Liver (tissue), 9 donors: ENCODE data around the gene NNMT. TPM values are rescaled to one million over a fixed set of nuclear protein-coding genes. Genes with fewer than 3 reads are reported as not detected.

Experiments used
- DNase-seq: peaks from one replicate; pipeline ENCODE4 v3.0.0-alpha.2; 2017; ENCODE audit warnings: low spot score
- H3K27ac ChIP-seq, 2 donors: one replicate each; pipeline ENCODE4 v1.7.0; 2013; ENCODE audit warnings: inconsistent platforms in 2 of 2, low read length in 2 of 2, control low read depth in 1 of 2, low read depth in 1 of 2, mild to moderate bottlenecking in 1 of 2
- H3K27me3 ChIP-seq, 4 donors: one replicate each; pipeline versions ENCODE4 v1.6.1 to v1.7.0; 2013; ENCODE audit warnings: low read length in 3 of 4, inconsistent platforms in 1 of 4, mild to moderate bottlenecking in 1 of 4, moderate library complexity in 1 of 4; ENCODE audit not compliant: control insufficient read depth in 4 of 4, insufficient read depth in 4 of 4
- H3K36me3 ChIP-seq, 4 donors: one replicate each; pipeline versions ENCODE4 v1.6.1 to v1.7.0; 2013; ENCODE audit warnings: low read length in 3 of 4, mild to moderate bottlenecking in 3 of 4, low read depth in 1 of 4, moderate library complexity in 1 of 4; ENCODE audit not compliant: control insufficient read depth in 4 of 4, insufficient read depth in 3 of 4
- H3K4me1 ChIP-seq, 4 donors: one replicate each; pipeline versions ENCODE4 v1.6.1 to v1.7.0; 2013; ENCODE audit warnings: low read length in 3 of 4, mild to moderate bottlenecking in 3 of 4, moderate library complexity in 1 of 4; ENCODE audit not compliant: control insufficient read depth in 4 of 4, insufficient read depth in 4 of 4
- H3K4me3 ChIP-seq, 3 donors: one replicate each; pipeline versions ENCODE4 v1.6.1 to v1.7.0; 2013; ENCODE audit warnings: low read length in 3 of 3, control low read depth in 1 of 3, low read depth in 1 of 3, mild to moderate bottlenecking in 1 of 3
- H3K9ac ChIP-seq, 2 donors: one replicate each; pipeline ENCODE4 v1.7.0; 2013; ENCODE audit warnings: low read length in 2 of 2, mild to moderate bottlenecking in 2 of 2, moderate library complexity in 2 of 2, control low read depth in 1 of 2, low read depth in 1 of 2
- H3K9me3 ChIP-seq, 4 donors: one replicate each; pipeline versions ENCODE4 v1.6.1 to v1.7.0; 2013; ENCODE audit warnings: low read length in 3 of 4; ENCODE audit not compliant: control insufficient read depth in 4 of 4
- FOXA1 ChIP-seq: IDR thresholded peaks from 2 replicates; pipeline ENCODE4 v1.6.1; 2016; ENCODE audit warnings: antibody characterized with exemption
- FOXA2 ChIP-seq: IDR thresholded peaks from 2 replicates; pipeline ENCODE4 v1.6.1; 2016; ENCODE audit warnings: antibody characterized with exemption
- GABPA ChIP-seq, 2 donors: IDR thresholded peaks in 1 of 2; conservative IDR thresholded peaks in 1 of 2; 2 replicates each; pipeline ENCODE4 v1.6.1; 2016; ENCODE audit warnings: antibody characterized with exemption in 2 of 2, mild to moderate bottlenecking in 1 of 2, moderate library complexity in 1 of 2
- HNF4A ChIP-seq, 2 donors: conservative IDR thresholded peaks; 2 replicates each; pipeline ENCODE4 v1.6.1; 2016; ENCODE audit warnings: antibody characterized with exemption in 2 of 2, mild to moderate bottlenecking in 2 of 2
- JUND ChIP-seq, 2 donors: IDR thresholded peaks; 2 replicates each; pipeline ENCODE4 v1.6.1; 2016; ENCODE audit warnings: antibody characterized with exemption in 2 of 2
- NR2F2 ChIP-seq: IDR thresholded peaks from 2 replicates; pipeline ENCODE4 v1.6.1; 2016; ENCODE audit warnings: antibody characterized with exemption
- RAD21 ChIP-seq, 2 donors: IDR thresholded peaks; 2 replicates each; pipeline ENCODE4 v1.6.1; 2016; ENCODE audit warnings: antibody characterized with exemption in 2 of 2, mild to moderate bottlenecking in 2 of 2
- SP1 ChIP-seq: IDR thresholded peaks from 2 replicates; pipeline ENCODE4 v1.6.1; 2018; ENCODE audit warnings: antibody characterized with exemption, mild to moderate bottlenecking
- TAF1 ChIP-seq: conservative IDR thresholded peaks from 2 replicates; pipeline ENCODE4 v1.6.1; 2016; ENCODE audit warnings: antibody characterized with exemption, mild to moderate bottlenecking
- WGBS: extraction: QIAGEN DNeasy Blood & Tissue Kit; methylation state at CpG from one replicate; pipeline ENCODE4 v1.1.7; 2013; 5-methylcytosine and 5-hydroxymethylcytosine counted together
- polyA plus RNA-seq, 2 donors: library from polyadenylated mRNA; stranded (reverse) in 1 of 2; unstranded in 1 of 2; fragments of 200-250 nt in 1 of 2; fragments of >200 nt in 1 of 2; fragmentation: Nextera tagmentation in 1 of 2; extraction: Ambion mirVana in 1 of 2; gene quantifications; one replicate each; pipeline versions ENCODE4 v1.2.1 to v1.2.3, GENCODE V29; 2013 to 2015
- total RNA-seq, 2 donors: library from RNA; depleted of rRNA; stranded (reverse); fragments of >200 nt; gene quantifications; one replicate each; pipeline ENCODE4 v1.2.3, GENCODE V29; 2014
- TF ChIP-seq, protein P1 (sequence below): IDR thresholded peaks from 2 replicates; pipeline ENCODE4 v1.6.1; 2016; ENCODE audit warnings: antibody characterized with exemption
- TF ChIP-seq, protein P2 (sequence below): IDR thresholded peaks from 2 replicates; pipeline ENCODE4 v1.6.1; 2016; ENCODE audit warnings: antibody characterized with exemption
- TF ChIP-seq, protein P3 (sequence below): IDR thresholded peaks from 2 replicates; pipeline ENCODE4 v1.6.1; 2016; ENCODE audit warnings: antibody characterized with exemption
- TF ChIP-seq, protein P4 (sequence below): fragments of 150-350 bp; IDR thresholded peaks from 2 replicates; pipeline ENCODE4 v1.5.1; 2017; ENCODE audit warnings: improper control_type of control experiment, low read depth, low read length; ENCODE audit not compliant: missing input control
- TF ChIP-seq, protein P5 (sequence below): IDR thresholded peaks from 2 replicates; pipeline ENCODE4 v1.6.1; 2016; ENCODE audit warnings: antibody characterized with exemption, mild to moderate bottlenecking
- donor health status: healthy.
- donor health status: healthy.
- donor health status: healthy.
- donor health status: healthy.
- donor health status: healthy.

NNMT gene
- total and polyA plus RNA-seq, 4 donors, result 0.47 to 3,724 (median 2,877) TPM

DNA sequence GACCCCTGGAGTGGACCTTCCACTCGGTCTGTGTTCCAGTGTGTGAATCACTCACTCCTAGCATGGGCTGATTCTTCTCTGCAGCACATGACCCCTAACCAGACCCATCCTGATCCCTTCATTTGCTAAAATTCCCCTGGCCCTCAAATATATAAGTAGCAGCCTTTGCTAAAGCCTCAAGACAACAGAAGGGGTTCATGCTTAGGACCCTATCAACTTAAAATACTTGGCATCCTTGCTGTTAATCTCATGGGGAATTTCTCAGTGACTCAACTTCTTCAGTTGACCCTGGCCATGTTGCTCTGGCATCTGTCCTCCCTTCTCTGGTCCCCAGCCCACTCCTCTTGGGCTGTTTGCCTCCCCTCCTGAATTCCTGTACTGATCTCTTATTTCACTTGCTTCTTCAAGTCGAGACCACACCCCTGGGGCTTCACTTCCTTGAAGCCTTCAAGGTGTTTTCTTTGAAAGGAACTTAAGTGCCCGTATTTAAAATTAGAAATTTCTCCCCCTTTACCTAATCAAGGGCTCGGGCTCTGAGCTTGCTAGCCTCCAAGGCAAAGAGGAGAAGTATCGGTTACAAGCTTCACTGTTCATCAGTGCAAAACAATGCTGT, 23.6 kb downstream of the NNMT start:
- TF ChIP-seq FOXA2 (no peak), SP1 (no peak), FOXA1 (no peak), HNF4A (conservative IDR thresholded peaks at IDR 0.05) (no peak), RAD21 (IDR thresholded peaks at IDR 0.05) (no peak), JUND (IDR thresholded peaks at IDR 0.05) (no peak), TAF1 (no peak), NR2F2 (no peak)
- TF ChIP-seq, protein P1, sequence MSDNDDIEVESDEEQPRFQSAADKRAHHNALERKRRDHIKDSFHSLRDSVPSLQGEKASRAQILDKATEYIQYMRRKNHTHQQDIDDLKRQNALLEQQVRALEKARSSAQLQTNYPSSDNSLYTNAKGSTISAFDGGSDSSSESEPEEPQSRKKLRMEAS, result no peak
- TF ChIP-seq, protein P2, sequence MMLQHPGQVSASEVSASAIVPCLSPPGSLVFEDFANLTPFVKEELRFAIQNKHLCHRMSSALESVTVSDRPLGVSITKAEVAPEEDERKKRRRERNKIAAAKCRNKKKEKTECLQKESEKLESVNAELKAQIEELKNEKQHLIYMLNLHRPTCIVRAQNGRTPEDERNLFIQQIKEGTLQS, result no peak
- TF ChIP-seq, protein P3, sequence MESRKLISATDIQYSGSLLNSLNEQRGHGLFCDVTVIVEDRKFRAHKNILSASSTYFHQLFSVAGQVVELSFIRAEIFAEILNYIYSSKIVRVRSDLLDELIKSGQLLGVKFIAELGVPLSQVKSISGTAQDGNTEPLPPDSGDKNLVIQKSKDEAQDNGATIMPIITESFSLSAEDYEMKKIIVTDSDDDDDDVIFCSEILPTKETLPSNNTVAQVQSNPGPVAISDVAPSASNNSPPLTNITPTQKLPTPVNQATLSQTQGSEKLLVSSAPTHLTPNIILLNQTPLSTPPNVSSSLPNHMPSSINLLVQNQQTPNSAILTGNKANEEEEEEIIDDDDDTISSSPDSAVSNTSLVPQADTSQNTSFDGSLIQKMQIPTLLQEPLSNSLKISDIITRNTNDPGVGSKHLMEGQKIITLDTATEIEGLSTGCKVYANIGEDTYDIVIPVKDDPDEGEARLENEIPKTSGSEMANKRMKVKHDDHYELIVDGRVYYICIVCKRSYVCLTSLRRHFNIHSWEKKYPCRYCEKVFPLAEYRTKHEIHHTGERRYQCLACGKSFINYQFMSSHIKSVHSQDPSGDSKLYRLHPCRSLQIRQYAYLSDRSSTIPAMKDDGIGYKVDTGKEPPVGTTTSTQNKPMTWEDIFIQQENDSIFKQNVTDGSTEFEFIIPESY, result no peak
- TF ChIP-seq, protein P4, sequence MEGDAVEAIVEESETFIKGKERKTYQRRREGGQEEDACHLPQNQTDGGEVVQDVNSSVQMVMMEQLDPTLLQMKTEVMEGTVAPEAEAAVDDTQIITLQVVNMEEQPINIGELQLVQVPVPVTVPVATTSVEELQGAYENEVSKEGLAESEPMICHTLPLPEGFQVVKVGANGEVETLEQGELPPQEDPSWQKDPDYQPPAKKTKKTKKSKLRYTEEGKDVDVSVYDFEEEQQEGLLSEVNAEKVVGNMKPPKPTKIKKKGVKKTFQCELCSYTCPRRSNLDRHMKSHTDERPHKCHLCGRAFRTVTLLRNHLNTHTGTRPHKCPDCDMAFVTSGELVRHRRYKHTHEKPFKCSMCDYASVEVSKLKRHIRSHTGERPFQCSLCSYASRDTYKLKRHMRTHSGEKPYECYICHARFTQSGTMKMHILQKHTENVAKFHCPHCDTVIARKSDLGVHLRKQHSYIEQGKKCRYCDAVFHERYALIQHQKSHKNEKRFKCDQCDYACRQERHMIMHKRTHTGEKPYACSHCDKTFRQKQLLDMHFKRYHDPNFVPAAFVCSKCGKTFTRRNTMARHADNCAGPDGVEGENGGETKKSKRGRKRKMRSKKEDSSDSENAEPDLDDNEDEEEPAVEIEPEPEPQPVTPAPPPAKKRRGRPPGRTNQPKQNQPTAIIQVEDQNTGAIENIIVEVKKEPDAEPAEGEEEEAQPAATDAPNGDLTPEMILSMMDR, result no peak
- TF ChIP-seq, protein P5, sequence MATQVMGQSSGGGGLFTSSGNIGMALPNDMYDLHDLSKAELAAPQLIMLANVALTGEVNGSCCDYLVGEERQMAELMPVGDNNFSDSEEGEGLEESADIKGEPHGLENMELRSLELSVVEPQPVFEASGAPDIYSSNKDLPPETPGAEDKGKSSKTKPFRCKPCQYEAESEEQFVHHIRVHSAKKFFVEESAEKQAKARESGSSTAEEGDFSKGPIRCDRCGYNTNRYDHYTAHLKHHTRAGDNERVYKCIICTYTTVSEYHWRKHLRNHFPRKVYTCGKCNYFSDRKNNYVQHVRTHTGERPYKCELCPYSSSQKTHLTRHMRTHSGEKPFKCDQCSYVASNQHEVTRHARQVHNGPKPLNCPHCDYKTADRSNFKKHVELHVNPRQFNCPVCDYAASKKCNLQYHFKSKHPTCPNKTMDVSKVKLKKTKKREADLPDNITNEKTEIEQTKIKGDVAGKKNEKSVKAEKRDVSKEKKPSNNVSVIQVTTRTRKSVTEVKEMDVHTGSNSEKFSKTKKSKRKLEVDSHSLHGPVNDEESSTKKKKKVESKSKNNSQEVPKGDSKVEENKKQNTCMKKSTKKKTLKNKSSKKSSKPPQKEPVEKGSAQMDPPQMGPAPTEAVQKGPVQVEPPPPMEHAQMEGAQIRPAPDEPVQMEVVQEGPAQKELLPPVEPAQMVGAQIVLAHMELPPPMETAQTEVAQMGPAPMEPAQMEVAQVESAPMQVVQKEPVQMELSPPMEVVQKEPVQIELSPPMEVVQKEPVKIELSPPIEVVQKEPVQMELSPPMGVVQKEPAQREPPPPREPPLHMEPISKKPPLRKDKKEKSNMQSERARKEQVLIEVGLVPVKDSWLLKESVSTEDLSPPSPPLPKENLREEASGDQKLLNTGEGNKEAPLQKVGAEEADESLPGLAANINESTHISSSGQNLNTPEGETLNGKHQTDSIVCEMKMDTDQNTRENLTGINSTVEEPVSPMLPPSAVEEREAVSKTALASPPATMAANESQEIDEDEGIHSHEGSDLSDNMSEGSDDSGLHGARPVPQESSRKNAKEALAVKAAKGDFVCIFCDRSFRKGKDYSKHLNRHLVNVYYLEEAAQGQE, result no peak
- no peaks in the 10 kb centered on the region for H3K27me3 ChIP-seq
- DNase-seq, result no peak
- H3K4me3 ChIP-seq, result no peak overlapping the region
- no peaks in the 10 kb centered on the region for H3K9me3 ChIP-seq
- H3K36me3 ChIP-seq, result no peaks in the 10 kb centered on the region
- WGBS, result 85% methylated on average over 5 of the region's 5 CpGs
- no peak overlapping the region for H3K9ac ChIP-seq
- H3K4me1 ChIP-seq, result peaks cover 0 to 3% (median 0%) of the 10 kb centered on the region in 4 donors
- no peak overlapping the region for H3K27ac ChIP-seq

DNA sequence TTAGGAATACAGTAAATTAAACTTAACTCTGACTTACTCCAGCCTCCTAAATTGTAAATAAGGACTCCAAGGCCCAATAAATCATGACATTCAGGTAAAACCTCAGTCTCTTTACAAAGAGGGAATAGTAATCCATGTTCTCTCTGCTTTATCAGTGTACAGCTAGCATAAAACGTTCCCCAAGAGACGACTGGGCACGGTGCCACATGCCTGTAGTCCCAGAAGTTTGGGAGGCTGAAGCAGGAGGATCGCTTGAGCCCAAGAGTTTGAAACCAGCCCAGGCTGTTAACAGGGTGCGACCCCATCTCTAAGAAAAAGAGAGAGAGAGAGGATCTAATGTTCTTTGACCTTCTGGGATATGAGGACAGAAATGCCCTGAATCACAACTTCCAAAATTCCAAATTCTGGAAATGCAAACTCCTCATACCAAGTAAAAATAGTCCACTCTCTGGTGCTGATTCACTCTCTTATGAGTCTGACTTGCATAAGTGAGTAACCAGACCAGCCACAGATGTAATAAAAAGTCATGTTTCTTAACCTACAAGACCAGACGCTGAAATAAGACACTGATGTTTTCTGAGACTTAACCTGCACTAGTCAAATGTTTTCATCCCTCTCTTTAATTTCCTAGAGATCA, 25.5 kb downstream of the NNMT start:
- DNase-seq, result no peak
- no peak overlapping the region for H3K9ac ChIP-seq
- H3K27ac ChIP-seq, result no peak overlapping the region
- H3K4me1 ChIP-seq, result no peaks in the 10 kb centered on the region
- no peaks in the 10 kb centered on the region for H3K9me3 ChIP-seq
- H3K36me3 ChIP-seq, result no peaks in the 10 kb centered on the region
- 79% methylated on average over 6 of the region's 6 CpGs for WGBS
- TF ChIP-seq, protein P5, result peak; percentile 84
- peak; percentile 73 for TF ChIP-seq NR2F2
- TF ChIP-seq, protein P3, result no peak
- no peak for TF ChIP-seq HNF4A (conservative IDR thresholded peaks at IDR 0.05)
- TF ChIP-seq GABPA (IDR thresholded peaks at IDR 0.05 in 1 of 2, conservative IDR thresholded peaks at IDR 0.05 in 1 of 2), result no peak
- H3K4me3 ChIP-seq, result no peak overlapping the region
- H3K27me3 ChIP-seq, result no peaks in the 10 kb centered on the region
